RWPE1 (cell line): ENCODE results near the gene NOVA1.

ENCODE experiments used
- CTCF ChIA-PET: fragments of 350-600 bp; sonication (Branson Sonifier 250); formaldehyde crosslinking; extraction: SDS; loops from one replicate; lab custom pipeline; 2021; lab: Yijun Ruan, JAX
- POLR2A ChIA-PET: fragments of 400-600 bp; formaldehyde crosslinking; extraction: SDS; loops from one replicate; lab custom pipeline; 2020; ENCODE audit warnings: antibody characterized with exemption; ENCODE audit not compliant: low non-redundant PET; lab: Yijun Ruan, JAX
- DNase-seq: peaks from one replicate; pipeline ENCODE4 v3.0.0; 2012; ENCODE audit warnings: low spot score
- H3K27ac ChIP-seq: fragments of 450-650 bp; 2 replicates; pipeline ENCODE4 v1.5.1; 2017
- TF ChIP-seq, protein P1 (sequence below): fragments of 450-650 bp; conservative IDR thresholded peaks from 2 replicates; pipeline ENCODE4 v1.5.1; 2017; ENCODE audit warnings: low read depth, mild to moderate bottlenecking

Gene NOVA1

DNA sequence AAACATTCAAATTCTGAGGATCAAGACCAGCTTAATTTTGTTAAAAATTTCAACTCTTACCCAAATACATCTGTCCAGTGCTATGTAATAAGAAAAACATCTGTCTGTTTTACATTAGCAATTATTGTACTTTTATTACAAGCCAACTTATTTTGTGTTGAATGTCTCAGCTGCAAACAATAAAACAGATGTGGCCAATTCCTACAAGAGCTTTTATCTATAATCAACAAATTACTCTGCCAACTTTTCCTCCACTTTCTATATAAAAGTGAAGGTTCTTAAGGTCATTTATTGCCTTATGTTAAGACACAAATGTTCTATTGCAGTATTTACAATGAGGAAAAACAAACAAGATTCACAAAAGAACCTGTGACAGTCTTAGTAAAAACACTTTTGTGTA is 72.7 kb downstream of the NOVA1 start:
- CTCF ChIA-PET: no interaction called here

DNA sequence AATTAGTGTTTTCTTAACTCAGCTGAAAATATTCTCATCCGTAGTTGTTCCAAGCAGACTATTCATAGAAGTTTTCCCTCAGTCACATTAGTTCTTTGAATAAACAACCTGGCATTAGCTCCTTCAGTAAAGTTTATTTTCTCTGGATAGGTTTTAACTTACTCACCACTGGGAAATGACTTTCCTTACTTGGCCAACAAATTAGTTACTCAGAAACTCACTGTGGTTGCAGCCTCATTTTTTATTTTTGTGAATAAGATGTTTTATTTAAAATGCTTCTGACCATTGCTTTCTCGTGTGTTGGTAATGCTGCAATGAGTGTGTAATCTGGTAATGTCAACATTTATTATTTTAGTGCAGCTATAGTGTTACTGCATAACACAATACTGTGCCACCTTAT is 74.9 kb downstream of the NOVA1 start:
- TF ChIP-seq, protein P1, sequence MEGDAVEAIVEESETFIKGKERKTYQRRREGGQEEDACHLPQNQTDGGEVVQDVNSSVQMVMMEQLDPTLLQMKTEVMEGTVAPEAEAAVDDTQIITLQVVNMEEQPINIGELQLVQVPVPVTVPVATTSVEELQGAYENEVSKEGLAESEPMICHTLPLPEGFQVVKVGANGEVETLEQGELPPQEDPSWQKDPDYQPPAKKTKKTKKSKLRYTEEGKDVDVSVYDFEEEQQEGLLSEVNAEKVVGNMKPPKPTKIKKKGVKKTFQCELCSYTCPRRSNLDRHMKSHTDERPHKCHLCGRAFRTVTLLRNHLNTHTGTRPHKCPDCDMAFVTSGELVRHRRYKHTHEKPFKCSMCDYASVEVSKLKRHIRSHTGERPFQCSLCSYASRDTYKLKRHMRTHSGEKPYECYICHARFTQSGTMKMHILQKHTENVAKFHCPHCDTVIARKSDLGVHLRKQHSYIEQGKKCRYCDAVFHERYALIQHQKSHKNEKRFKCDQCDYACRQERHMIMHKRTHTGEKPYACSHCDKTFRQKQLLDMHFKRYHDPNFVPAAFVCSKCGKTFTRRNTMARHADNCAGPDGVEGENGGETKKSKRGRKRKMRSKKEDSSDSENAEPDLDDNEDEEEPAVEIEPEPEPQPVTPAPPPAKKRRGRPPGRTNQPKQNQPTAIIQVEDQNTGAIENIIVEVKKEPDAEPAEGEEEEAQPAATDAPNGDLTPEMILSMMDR: no peak
- H3K27ac ChIP-seq: no peak overlapping the region
- POLR2A ChIA-PET: no interaction called here
- CTCF ChIA-PET: interaction anchor here (0.6 kb wide), 1 partner anchor 204 kb away, joined by 3 read pairs; no protein-coding TSS in a partner anchor
- no peak for DNase-seq

More for the DNA sequence above, 72.7 kb downstream of the NOVA1 start:
- H3K27ac ChIP-seq: no peak overlapping the region
- DNase-seq: no peak
- TF ChIP-seq, protein P1: no peak
- POLR2A ChIA-PET: no interaction called here

DNA sequence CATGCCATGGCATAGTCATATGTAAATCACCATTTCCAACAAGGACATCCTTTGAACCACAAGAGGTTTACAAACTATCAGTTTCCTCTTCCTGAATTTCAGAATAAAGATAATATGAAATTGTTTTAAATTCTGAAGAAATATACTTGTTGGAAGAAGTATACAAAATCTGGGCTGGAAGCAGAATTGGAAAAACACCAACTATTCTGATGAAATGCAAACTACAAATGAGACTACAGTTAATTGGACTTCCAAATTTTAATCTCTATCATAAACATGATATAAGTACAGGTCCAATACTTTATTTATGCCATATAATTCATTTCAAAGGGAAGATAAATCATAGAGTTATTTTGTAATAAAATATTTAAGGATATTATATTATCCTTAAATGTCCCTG is 80.1 kb downstream of the NOVA1 start:
- CTCF ChIA-PET: no interaction called here
- no peak for DNase-seq
- TF ChIP-seq, protein P1: no peak
- H3K27ac ChIP-seq: no peak overlapping the region
- POLR2A ChIA-PET: no interaction called here

DNA sequence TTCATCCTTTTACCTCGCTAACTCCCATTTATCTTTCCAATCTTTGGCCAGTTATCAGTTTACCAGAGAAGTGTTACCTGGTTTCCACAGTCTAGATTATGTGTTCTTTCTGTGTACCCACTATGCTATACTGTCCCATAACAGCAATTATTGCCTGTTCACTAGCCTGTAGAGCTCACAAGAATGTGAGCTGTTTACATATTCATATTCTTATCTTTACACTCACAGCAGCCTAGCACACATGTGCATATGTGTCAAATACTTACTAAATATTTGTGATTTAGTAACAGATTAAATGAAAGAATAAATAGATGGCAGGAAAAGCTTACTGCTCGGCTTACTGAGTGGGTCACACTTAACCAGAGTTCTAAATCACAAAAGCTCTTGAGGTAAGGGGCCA is 97.8 kb downstream of the NOVA1 start:
- H3K27ac ChIP-seq: no peak overlapping the region
- POLR2A ChIA-PET: no interaction called here
- DNase-seq: no peak
- CTCF ChIA-PET: no interaction called here
- TF ChIP-seq, protein P1: no peak

DNA sequence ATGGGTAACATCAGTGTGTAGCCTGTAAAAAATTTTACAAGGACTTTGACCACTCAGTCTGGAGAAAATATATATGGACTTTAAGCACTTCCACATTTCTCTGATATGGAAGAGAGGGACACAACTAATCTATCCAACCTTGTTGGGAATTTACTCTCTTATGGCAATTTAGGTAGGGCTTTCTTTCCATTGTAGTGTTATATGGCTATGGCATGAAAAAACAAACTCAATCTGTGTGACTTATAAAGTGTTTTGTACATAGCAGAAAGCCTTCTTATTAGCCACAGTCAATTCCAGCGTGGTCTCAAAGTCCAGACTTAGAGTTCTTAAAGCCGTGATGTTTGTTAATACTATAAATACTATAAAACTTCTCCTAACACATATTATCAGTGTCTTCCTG is 98.3 kb downstream of the NOVA1 start:
- DNase-seq: no peak
- TF ChIP-seq, protein P1: no peak
- no peak overlapping the region for H3K27ac ChIP-seq
- CTCF ChIA-PET: no interaction called here
- POLR2A ChIA-PET: no interaction called here

DNA sequence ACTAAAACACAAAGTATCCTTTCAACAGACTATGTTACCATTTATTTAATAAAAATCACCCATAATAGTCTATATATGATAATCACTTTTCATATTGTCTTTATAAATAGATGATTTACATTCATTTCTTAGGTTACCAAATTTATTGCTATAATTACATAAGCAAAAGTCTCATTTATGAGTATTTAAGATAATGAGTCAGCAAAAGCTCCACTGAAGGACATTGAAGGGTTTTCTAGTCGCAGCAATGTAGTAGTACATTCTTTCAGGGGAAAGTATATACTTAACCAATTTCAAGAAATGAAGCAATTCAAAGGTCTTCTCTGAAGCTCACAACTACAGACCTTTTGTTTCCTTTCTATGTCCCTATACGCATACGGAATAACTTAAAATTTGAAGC is 110.9 kb downstream of the NOVA1 start:
- CTCF ChIA-PET: no interaction called here
- TF ChIP-seq, protein P1: no peak
- POLR2A ChIA-PET: no interaction called here
- no peak overlapping the region for H3K27ac ChIP-seq
- no peak for DNase-seq

DNA sequence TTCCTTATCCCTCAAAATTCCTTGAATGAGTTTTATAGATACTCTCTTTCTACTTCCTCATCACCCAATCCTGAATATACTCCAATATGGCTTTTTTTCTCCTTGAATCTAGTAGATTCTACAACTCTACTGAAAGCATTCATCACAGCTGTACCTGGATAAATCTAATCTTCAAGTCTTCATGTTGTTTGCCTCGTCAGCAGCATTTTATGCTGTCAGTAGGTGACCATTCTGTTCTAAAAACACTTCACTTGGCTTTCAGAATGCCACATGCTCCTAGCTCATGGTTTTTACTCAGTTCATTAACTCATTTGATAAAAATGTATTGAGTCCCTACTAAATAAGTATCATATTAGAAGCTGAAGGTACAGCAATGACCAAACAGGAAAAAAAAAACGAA is 113.3 kb downstream of the NOVA1 start:
- TF ChIP-seq, protein P1: no peak
- ChIA-PET POLR2A (no interaction called here), CTCF (interaction anchor here (0.7 kb wide), 1 partner anchor 348 kb away, joined by 3 read pairs; no protein-coding TSS in a partner anchor)
- DNase-seq: no peak
- no peak overlapping the region for H3K27ac ChIP-seq
